ENCODE data around the gene LRRC27. TPM values are rescaled to one million over a fixed set of nuclear protein-coding genes. Genes with fewer than 3 reads are reported as not detected.

LRRC27 gene
- total and polyA plus RNA-seq, 8 donors: 11.7 to 35.1 (median 28.3) TPM

GRCh38 chr10:132326925-132327324, 5.1 kb upstream of the LRRC27 start:
- DNase-seq: no peak
- no peak for TF ChIP-seq CTCF (IDR thresholded peaks at IDR 0.05)
- Histone ChIP-seq H3K36me3 (peaks cover 0 to 5% of the 10 kb centered on the region in 2 donors), H3K4me3 (no peak overlapping the region), H3K9me3 (no peaks in the 10 kb centered on the region), H3K4me1 (peaks cover 13 to 57% of the 10 kb centered on the region in 2 donors), H3K27me3 (no peaks in the 10 kb centered on the region), H3K27ac (no peak overlapping the region)
- ATAC-seq: no peak
- intact Hi-C loops (cut with DNase I): no loop called here

GRCh38 chr10:132328106-132328505, 3.9 kb upstream of the LRRC27 start:
- DNase-seq (peak in 1 of 4 donors; percentile 21), ATAC-seq (no peak)
- no peaks in the 10 kb centered on the region for H3K27me3 ChIP-seq
- intact Hi-C loops (cut with DNase I): no loop called here
- no peaks in the 10 kb centered on the region for H3K9me3 ChIP-seq
- no peak overlapping the region for H3K27ac ChIP-seq
- peaks cover 21 to 54% of the 10 kb centered on the region in 2 donors for H3K4me1 ChIP-seq
- TF ChIP-seq CTCF (IDR thresholded peaks at IDR 0.05): no peak
- peaks cover 0 to 5% of the 10 kb centered on the region in 2 donors for H3K36me3 ChIP-seq
- H3K4me3 ChIP-seq: no peak overlapping the region

- DNase-seq (peak in 1 of 4 donors; percentile 21), ATAC-seq (no peak)
- Histone ChIP-seq H3K4me1 (peaks cover 21 to 50% of the 10 kb centered on the region in 2 donors), H3K36me3 (peaks cover 0 to 5% of the 10 kb centered on the region in 2 donors), H3K4me3 (no peak overlapping the region), H3K27me3 (no peaks in the 10 kb centered on the region), H3K9me3 (no peaks in the 10 kb centered on the region), H3K27ac (no peak overlapping the region)
- intact Hi-C loops (cut with DNase I): no loop called here
- TF ChIP-seq CTCF (IDR thresholded peaks at IDR 0.05): no peak
These were observed 3.3 kb upstream of the LRRC27 start for GRCh38 chr10:132328738-132329137.

- H3K36me3 ChIP-seq: peaks cover 0 to 4% of the 10 kb centered on the region in 2 donors
- ATAC-seq (no peak), DNase-seq (peak in 1 of 4 donors; percentile 40)
- no peaks in the 10 kb centered on the region for H3K9me3 ChIP-seq
- TF ChIP-seq CTCF (IDR thresholded peaks at IDR 0.05): no peak
- H3K4me3 ChIP-seq: peak overlapping the region in 1 of 2 donors; percentile 92
- no peaks in the 10 kb centered on the region for H3K27me3 ChIP-seq
- peak overlapping the region in 1 of 2 donors; percentile 72 for H3K27ac ChIP-seq
- intact Hi-C loops (cut with DNase I): no loop called here
- H3K4me1 ChIP-seq: peaks cover 21 to 50% of the 10 kb centered on the region in 2 donors
These were observed 2.2 kb upstream of the LRRC27 start for GRCh38 chr10:132329565-132330485.

- no peak for ATAC-seq
These were observed 1.5 kb upstream of the LRRC27 start for GRCh38 chr10:132330486-132330833.

More at GRCh38 chr10:132330486-132330833, 1.5 kb upstream of the LRRC27 start:
- Histone ChIP-seq H3K27me3 (no peaks in the 10 kb centered on the region), H3K4me3 (peak overlapping the region in 1 of 2 donors; percentile 92), H3K27ac (peak overlapping the region in 1 of 2 donors; percentile 72), H3K36me3 (no peaks in the 10 kb centered on the region), H3K4me1 (peaks cover 21 to 54% of the 10 kb centered on the region in 2 donors), H3K9me3 (no peaks in the 10 kb centered on the region)
- DNase-seq: no peak
- intact Hi-C loops (cut with DNase I): no loop called here
- TF ChIP-seq CTCF (IDR thresholded peaks at IDR 0.05): no peak

Measured in left lung (tissue), 10 donors.